Measurements from ENCODE around the gene C6.

- no peak for TF ChIP-seq CTCF (optimal IDR thresholded peaks at IDR 0.05 in 1 of 3, IDR thresholded peaks at IDR 0.05 in 1 of 3, conservative IDR thresholded peaks at IDR 0.05 in 1 of 3; ENCODE audit: extremely low read depth in 1 of 3, insufficient read depth in 2 of 3, low read length in 3 of 3)
- no peak for TF ChIP-seq EZH2 (IDR thresholded peaks at IDR 0.05; ENCODE audit: low read length)
Observed at GRCh38 chr5:41194339-41194738, 19.0 kb downstream of the C6 start.

Measured in keratinocyte (primary cell).